K562 (cell line): Measurements from ENCODE around the gene PLEKHA6. TPM values are rescaled to one million over a fixed set of nuclear protein-coding genes. Genes with fewer than 3 reads are reported as not detected.

Source experiments
- RBM25 ChIP-seq: fragments of 200-400 bp; formaldehyde crosslinking; IDR thresholded peaks from 2 replicates; pipeline ENCODE4 v1.6.1; 2018; ENCODE audit warnings: low read length, low read depth, moderate library complexity; ENCODE audit not compliant: severe bottlenecking
- SMC3 ChIP-seq: conservative IDR thresholded peaks from 2 replicates; pipeline ENCODE4 v1.6.1; 2011; ENCODE audit warnings: low read depth, low read length, improper control_type of control experiment; ENCODE audit not compliant: insufficient read depth
- ZBTB33 ChIP-seq: sonication (generic); formaldehyde crosslinking; IDR thresholded peaks from 2 replicates; pipeline ENCODE4 v1.8.1; 2023; ENCODE audit warnings: mild to moderate bottlenecking, missing genetic modification reagents
- polyA plus RNA-seq, 8 experiments: library from polyadenylated mRNA; depleted of rRNA in 4 of 8; stranded (reverse) in 5 of 8; unstranded in 3 of 8; fragments of >200 nt; fragmentation: Nextera tagmentation in 2 of 8; fragmentation: Illumina TruSeq in 1 of 8; extraction: Ambion mirVana in 2 of 8; extraction: Trizol in 1 of 8; gene quantifications; 2 replicates each; pipeline versions ENCODE4 v1.2.1 to v1.2.3, GENCODE V29; 2011 to 2014; ENCODE audit warnings: inconsistent platforms in 1 of 8, missing spikeins in 1 of 8
- total RNA-seq, 7 experiments: library from RNA; depleted of rRNA in 6 of 7; stranded (reverse); fragments of >200 nt in 6 of 7; fragmentation: Illumina TruSeq in 2 of 7; extraction: Trizol in 2 of 7; gene quantifications; 2 replicates each; pipeline versions ENCODE4 v1.2.1 to v1.2.3, GENCODE V29; 2011 to 2021; ENCODE audit warnings: low replicate concordance in 1 of 7
- TF ChIP-seq, protein P1 (sequence below), 2 experiments: fragments of 450-650 bp; formaldehyde crosslinking in 1 of 2; IDR thresholded peaks; 2 replicates each; pipeline versions ENCODE4 v1.4.0 to v1.6.1; 2014 to 2020; ENCODE audit warnings: mild to moderate bottlenecking in 2 of 2, borderline replicate concordance in 1 of 2, low read depth in 1 of 2

Gene PLEKHA6
- total and polyA plus RNA-seq, 9 of the 15 experiments (the other 6 are each of a cell fraction or from before 2014, with no cell fraction given), result under 0.01 to 0.33 (median 0.01) TPM; not detected in 4

DNA sequence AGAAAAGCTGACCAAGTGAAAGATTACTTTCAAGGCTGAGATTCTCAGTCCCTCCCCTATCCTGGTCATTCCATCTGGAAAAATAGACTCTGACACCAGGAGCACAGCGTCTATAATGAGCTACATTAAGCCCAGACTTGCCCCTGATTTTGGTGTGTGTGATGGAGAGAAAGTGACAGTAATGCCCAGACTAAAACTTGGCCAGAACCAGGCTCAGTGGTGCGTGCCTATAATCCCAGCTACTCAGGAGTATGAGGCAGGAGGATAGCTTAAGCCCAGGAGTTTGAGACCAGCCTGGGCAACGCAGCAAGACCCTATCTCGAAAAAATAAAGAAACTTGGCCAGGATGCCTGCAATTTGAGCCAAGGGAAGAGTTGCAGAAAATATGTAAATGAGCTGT is 15.9 kb downstream of the PLEKHA6 start (continued):
- TF ChIP-seq, protein P1, sequence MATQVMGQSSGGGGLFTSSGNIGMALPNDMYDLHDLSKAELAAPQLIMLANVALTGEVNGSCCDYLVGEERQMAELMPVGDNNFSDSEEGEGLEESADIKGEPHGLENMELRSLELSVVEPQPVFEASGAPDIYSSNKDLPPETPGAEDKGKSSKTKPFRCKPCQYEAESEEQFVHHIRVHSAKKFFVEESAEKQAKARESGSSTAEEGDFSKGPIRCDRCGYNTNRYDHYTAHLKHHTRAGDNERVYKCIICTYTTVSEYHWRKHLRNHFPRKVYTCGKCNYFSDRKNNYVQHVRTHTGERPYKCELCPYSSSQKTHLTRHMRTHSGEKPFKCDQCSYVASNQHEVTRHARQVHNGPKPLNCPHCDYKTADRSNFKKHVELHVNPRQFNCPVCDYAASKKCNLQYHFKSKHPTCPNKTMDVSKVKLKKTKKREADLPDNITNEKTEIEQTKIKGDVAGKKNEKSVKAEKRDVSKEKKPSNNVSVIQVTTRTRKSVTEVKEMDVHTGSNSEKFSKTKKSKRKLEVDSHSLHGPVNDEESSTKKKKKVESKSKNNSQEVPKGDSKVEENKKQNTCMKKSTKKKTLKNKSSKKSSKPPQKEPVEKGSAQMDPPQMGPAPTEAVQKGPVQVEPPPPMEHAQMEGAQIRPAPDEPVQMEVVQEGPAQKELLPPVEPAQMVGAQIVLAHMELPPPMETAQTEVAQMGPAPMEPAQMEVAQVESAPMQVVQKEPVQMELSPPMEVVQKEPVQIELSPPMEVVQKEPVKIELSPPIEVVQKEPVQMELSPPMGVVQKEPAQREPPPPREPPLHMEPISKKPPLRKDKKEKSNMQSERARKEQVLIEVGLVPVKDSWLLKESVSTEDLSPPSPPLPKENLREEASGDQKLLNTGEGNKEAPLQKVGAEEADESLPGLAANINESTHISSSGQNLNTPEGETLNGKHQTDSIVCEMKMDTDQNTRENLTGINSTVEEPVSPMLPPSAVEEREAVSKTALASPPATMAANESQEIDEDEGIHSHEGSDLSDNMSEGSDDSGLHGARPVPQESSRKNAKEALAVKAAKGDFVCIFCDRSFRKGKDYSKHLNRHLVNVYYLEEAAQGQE (IDR thresholded peaks at IDR 0.05; ENCODE audit: borderline replicate concordance), result no peak
- TF ChIP-seq, protein P1 (CRISPR knock-in tag; IDR thresholded peaks at IDR 0.05; ENCODE audit: low read depth), result no peak
- TF ChIP-seq ZBTB33 (CRISPR knock-in tag), result no peak
- no peak for TF ChIP-seq SMC3
- peak; percentile 28 for TF ChIP-seq RBM25
